Skin epidermis (tissue), 12 donors: ENCODE results near the gene DEK.
"Not testable (repeated sequence)": the region's sequence is repeated elsewhere in the genome, so short reads cannot be mapped to it uniquely, and the experiment has no call there.

Experiments
- H3K27ac ChIP-seq, 21 experiments: fragments of 200-600 bp; sonication (generic) in 11 of 21; one replicate each; pipeline ENCODE4 v1.5.0; 2020; ENCODE audit warnings: mild to moderate bottlenecking in 3 of 21, inconsistent platforms in 2 of 21, moderate library complexity in 2 of 21
- H3K4me3 ChIP-seq, 7 experiments: fragments of 200-600 bp; sonication (generic) in 2 of 7; one replicate each; pipeline ENCODE4 v1.5.0; 2020; ENCODE audit warnings: inconsistent platforms in 2 of 7, mild to moderate bottlenecking in 2 of 7, moderate library complexity in 1 of 7

Gene DEK

GRCh38 chr6:18242062-18242851 is 22.1 kb downstream of the DEK start:
- Histone ChIP-seq H3K4me3 (no peak overlapping the region), H3K27ac (peak overlapping the region in 5 of 21 experiments; percentile 5 to 42 (median 22))

GRCh38 chr6:18241208-18242038 is 22.9 kb downstream of the DEK start:
- Histone ChIP-seq H3K27ac (peak overlapping the region in 3 of 21 experiments; percentile 6 to 42 (median 36)), H3K4me3 (no peak overlapping the region)

DNA sequence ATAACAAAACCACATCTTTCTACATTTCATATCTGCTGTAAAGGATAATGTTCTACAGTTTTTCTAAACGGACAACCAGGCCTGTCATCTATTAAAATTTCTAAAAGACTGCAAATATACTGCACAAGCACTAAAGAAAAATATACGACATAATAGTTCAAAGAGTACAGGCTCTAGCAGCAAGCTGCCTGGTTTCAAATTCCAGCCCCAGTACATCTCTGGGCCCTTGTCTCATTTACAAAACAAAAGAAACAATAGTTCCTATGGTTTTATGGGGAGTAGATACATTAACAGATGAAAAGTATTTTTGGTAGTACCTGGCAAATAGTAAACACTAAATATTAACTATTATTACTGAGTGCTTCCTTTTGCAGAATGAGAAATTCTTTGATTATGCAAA is 24.1 kb downstream of the DEK start:
- H3K27ac ChIP-seq: no peak overlapping the region
- H3K4me3 ChIP-seq: no peak overlapping the region

- no peak overlapping the region for H3K27ac ChIP-seq
Measured at GRCh38 chr6:18237167-18237566, 27.2 kb downstream of the DEK start.

DNA sequence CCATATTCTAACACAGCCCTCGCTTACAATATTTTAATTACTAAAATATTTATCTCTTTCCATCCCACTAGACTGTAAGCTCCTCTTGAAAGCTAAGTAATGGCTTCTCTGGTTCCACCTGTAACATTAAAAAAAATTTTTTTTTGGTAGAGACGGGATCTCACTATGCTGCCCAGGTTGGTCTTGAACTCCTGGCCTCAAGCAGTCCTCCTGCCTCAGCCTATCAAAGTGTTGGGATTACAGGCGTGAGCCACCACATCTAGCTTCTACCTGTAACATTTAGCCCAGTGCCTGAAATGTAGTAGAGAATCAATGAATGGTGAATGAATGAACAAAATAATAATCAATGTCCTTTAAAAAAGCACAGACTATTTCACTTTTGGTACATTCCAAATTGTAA is 28.8 kb downstream of the DEK start:
- no peak overlapping the region for H3K27ac ChIP-seq
- no peak overlapping the region for H3K4me3 ChIP-seq

More at GRCh38 chr6:18237167-18237566, 27.2 kb downstream of the DEK start:
- no peak overlapping the region for H3K4me3 ChIP-seq

GRCh38 chr6:18234564-18234963 is 29.8 kb downstream of the DEK start:
- no peak overlapping the region for H3K27ac ChIP-seq
- H3K4me3 ChIP-seq: no peak overlapping the region

DNA sequence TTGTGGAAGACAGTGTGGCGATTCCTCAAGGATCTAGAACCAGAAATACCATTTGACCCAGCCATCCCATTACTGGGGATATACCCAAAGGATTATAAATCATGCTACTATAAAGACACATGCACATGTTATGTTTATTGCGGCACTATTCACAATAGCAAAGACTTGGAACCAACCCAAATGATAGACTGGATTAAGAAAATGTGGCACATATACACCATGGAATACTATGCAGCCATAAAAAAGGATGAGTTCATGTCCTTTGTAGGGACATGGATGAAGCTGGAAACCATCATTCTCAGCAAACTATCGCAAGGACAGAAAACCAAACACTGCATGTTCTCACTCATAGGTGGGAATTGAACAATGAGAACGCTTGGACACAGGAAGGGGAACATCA is 30.6 kb downstream of the DEK start:
- not testable (repeated sequence) for H3K4me3 ChIP-seq, H3K27ac ChIP-seq

- H3K27ac ChIP-seq: not testable (repeated sequence)
Measured at GRCh38 chr6:18231856-18232255, 32.5 kb downstream of the DEK start.

GRCh38 chr6:18228590-18228989 is 35.7 kb downstream of the DEK start:
- not testable (repeated sequence) for H3K4me3 ChIP-seq, H3K27ac ChIP-seq

More at GRCh38 chr6:18231856-18232255, 32.5 kb downstream of the DEK start:
- not testable (repeated sequence) for H3K4me3 ChIP-seq

- not testable (repeated sequence) for H3K4me3 ChIP-seq
- peak overlapping the region in 4 of 21 experiments; percentile 13 to 42 (median 22) for H3K27ac ChIP-seq
Measured at GRCh38 chr6:18227166-18227565, 37.2 kb downstream of the DEK start.

- peak overlapping the region in 5 of 21 experiments; percentile 13 to 42 (median 29) for H3K27ac ChIP-seq
- not testable (repeated sequence) for H3K4me3 ChIP-seq
Measured at GRCh38 chr6:18226451-18227105, 37.8 kb downstream of the DEK start.

- no peak overlapping the region for H3K4me3 ChIP-seq
- H3K27ac ChIP-seq: no peak overlapping the region
Measured at GRCh38 chr6:18221288-18221615, 43.1 kb downstream of the DEK start.

- no peak overlapping the region for H3K4me3 ChIP-seq
- no peak overlapping the region for H3K27ac ChIP-seq
Measured at GRCh38 chr6:18219591-18219990, 44.7 kb downstream of the DEK start.

DNA sequence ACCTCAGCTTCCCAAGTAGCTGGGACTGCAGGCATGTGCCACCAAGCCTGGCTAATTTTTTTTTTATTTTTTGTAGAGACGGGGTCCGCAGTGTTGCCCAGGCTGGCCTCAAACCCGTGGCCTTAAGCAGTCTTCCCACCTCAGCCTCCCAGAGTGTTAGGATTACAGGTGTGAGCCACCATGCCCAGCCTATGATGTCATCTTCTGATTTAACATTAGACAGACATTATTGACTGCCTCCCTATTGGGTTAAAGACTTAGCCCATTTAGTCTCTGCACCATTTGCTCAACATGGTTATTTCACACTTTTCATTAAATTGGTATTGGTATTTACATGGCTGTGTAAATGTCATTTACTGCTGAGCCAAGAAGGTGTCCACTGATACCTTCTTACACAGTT is 46.1 kb downstream of the DEK start:
- no peak overlapping the region for H3K4me3 ChIP-seq
- H3K27ac ChIP-seq: no peak overlapping the region

GRCh38 chr6:18216411-18216810 is 47.9 kb downstream of the DEK start:
- H3K27ac ChIP-seq: no peak overlapping the region

DNA sequence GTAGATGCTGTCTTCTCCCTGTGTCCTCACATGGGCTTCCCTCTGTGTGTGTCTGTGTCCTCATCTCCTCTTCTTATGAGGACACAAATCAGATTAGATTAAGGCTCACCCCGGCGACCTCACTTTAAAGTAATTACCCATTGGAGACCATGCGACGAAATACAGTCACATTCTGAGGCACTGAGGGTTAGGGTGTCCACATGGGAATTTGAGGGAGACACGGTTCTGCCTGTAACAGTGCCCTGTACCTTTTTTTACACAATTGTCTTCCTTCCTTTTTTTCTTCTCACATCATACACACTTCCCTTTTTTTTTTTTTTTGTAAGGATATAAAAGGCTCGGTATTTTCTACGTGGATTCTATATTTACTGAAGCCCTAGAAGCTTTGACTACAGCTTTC is 48.9 kb downstream of the DEK start:
- H3K4me3 ChIP-seq: no peak overlapping the region
- H3K27ac ChIP-seq: peak overlapping the region in 1 of 21 experiments; percentile 4

More at GRCh38 chr6:18216411-18216810, 47.9 kb downstream of the DEK start:
- H3K4me3 ChIP-seq: no peak overlapping the region

DNA sequence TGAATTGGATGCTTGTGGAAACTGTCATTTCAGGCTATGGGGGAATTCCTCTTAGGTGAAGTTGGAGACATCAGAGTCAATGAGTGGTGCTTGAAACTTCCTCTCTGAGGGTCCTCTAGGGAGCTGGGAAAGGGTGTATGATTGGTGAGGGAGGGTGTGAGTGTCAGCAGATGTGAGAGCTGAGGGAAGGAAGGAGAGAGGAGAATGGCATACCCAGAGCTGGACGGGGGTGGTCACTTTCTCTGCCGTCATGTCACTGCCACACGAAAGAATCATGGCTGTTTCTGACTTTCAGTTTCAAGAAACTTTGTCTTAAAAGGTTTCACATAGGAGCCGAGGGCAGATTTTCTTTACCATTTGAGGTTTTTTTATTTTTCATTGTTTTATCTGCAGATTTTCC is 50.3 kb downstream of the DEK start:
- Histone ChIP-seq H3K27ac (no peak overlapping the region), H3K4me3 (no peak overlapping the region)

DNA sequence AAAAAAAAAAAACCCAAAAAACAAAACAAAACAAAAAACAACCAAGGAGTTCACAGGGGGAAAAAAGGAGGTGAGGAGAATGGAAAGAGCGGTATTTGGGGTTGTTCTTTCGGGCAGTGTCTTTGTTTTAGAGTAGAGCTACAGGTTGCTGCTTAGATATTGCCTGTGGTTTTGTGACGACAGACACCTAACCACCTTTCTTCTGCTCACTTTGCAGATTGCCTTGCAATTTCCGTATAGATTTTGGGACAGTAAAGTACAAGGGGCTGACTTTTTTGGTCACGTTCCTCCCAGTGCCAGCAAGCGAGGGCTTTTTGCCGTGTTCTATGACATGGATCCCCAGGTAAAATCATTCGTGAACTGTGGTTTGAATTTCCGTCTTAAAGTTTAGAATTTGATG is 50.9 kb downstream of the DEK start:
- Histone ChIP-seq H3K4me3 (no peak overlapping the region), H3K27ac (no peak overlapping the region)

DNA sequence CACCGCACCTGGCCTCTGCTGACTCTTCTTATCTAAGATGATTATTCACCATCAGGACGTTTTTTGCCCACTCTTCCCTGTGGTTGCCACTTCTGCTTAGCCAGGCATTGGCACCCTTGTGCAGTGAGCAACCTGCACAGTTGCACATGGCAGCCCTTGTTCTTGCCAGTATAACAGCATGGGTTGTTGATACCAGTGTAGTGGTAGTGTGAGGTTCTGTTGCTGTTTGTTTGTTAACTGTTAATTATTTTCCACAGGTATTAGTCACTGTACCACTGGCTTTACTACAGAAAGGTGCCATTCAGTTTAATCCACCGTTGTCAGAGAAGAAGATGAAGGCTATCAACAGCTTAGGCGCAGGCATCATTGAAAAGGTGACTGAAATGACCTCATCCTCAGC is 52.1 kb downstream of the DEK start:
- H3K27ac ChIP-seq: no peak overlapping the region

GRCh38 chr6:18211338-18211737 is 53.0 kb downstream of the DEK start:
- Histone ChIP-seq H3K4me3 (no peak overlapping the region), H3K27ac (no peak overlapping the region)

More for the DNA sequence above, 52.1 kb downstream of the DEK start:
- no peak overlapping the region for H3K4me3 ChIP-seq
